ENCODE data around the gene SLC29A2.

SLC29A2 gene, protein sequence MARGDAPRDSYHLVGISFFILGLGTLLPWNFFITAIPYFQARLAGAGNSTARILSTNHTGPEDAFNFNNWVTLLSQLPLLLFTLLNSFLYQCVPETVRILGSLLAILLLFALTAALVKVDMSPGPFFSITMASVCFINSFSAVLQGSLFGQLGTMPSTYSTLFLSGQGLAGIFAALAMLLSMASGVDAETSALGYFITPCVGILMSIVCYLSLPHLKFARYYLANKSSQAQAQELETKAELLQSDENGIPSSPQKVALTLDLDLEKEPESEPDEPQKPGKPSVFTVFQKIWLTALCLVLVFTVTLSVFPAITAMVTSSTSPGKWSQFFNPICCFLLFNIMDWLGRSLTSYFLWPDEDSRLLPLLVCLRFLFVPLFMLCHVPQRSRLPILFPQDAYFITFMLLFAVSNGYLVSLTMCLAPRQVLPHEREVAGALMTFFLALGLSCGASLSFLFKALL

DNA sequence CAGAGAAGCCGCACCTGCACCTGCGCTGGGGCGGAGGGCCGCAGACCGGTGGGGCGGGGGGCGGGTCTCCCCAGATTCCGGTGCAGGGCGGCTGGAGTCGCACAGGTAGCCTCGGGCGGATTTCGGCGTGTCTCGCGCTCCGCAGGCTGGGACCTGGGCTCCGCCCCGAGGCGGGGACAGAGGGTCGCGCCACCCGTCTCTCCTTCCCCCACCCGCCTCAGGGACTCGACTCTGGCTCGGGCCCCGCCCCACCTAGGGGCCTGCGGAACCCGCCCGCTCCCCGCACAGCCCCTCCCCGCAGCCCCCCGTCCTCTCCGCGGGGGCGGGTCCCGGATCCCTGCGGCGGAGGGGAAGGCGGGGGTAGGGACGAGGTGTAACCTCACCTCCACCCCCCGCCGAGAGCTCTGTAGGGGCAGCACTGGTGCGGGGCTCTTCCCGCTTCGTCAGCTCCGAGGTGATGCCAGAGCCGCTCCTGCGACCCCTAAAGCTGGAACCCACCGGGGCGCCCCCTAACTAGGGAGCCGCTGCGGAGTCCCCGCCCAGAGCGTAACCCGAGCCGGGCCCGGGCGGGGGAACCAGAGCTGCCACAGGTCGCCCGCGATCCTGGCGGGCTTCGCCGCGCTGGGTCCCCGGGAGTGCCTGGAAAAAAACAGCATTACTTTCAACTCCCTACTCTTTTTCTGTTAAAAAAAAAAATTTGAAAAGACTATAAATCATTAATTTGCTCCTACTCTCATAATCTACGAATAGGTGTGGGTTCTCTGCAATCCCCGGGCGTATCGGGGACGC, at the start of gene SLC29A2:
TSS of gene SLC29A2 (minus strand) at position 134 of the 789 bp plus-strand sequence. CDS start 169 bp downstream, outside the sequence.
- no peak for DNase-seq (ENCODE audit: low read depth)

DNA sequence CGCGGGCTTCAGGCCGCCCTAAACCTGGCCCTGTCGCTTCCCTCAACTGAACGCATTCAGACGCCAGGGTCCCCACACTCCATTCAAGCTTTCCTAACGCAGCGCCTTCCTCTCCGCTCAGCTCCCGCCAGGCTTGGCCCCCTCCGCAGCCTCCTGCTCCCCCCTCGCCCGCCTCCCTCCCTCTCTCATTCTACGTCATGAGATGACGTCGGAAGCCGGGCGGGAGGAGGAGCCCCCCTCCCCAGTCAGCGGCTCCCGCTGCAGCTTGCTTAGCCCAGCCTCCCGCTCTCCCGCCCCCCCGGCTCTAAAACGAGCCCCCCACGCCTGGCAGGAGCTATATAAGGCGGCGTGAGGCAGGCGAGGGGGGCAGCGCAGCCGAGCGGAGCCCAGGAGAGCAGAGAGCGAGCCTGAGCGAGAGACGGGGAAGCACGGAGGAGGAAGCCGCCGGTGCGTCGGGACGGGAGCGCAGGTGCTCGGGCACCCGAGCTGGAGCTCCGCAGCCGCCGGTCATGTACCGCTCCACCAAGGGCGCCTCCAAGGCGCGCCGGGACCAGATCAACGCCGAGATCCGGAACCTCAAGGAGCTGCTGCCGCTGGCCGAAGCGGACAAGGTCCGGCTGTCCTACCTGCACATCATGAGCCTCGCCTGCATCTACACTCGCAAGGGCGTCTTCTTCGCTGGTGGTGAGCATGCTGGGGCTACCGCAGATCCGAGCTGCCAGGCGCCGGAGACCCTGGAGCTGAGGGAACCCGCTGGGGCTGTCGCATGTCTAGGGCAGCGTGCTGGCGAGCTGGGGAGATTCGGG, 49.3 kb upstream of the SLC29A2 start, which contains the start of gene NPAS4:
TSS of gene NPAS4 (plus strand) at position 365 of the 806 bp plus-strand sequence. CDS start at position 510, 145 bp downstream.
- DNase-seq (ENCODE audit: low read depth): no peak

DNA sequence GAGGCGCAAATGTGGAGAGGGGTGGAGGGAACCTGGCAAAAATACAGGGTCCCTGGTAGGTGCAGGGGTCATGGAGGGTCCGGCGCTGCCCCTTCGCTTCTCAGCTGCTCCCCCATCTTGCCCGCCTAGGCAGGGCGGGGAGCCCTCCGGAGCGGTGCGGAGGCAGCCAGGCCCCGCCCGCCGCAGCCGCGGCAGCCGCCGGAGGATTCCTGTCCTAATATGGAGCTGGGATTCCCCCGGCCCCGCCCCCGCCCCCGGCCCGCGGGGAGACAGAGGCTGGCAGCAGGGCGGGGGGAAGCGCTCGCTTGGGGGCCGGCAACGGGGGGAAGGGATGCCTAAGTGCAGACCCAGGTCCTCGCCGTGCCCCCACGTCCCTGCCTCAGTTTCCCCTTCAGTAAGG, 48.3 kb upstream of the SLC29A2 start:
- DNase-seq (ENCODE audit: low read depth): no peak

DNA sequence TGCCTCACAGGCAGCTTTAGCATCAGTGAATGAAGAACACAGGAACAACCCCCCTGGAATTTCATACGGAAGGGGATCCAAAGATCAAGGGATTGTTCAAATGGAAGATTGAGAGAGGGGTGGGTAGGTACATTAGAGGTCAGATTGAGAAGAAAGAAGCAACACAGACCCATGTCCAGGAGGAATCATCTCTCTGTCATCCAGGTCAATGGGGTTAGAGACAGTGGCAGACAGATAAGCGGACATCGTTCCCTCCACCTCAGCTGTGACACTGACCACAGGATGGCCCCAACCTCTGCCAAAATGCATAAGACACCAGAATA, 47.4 kb upstream of the SLC29A2 start:
- no peak for DNase-seq (ENCODE audit: low read depth)

DNA sequence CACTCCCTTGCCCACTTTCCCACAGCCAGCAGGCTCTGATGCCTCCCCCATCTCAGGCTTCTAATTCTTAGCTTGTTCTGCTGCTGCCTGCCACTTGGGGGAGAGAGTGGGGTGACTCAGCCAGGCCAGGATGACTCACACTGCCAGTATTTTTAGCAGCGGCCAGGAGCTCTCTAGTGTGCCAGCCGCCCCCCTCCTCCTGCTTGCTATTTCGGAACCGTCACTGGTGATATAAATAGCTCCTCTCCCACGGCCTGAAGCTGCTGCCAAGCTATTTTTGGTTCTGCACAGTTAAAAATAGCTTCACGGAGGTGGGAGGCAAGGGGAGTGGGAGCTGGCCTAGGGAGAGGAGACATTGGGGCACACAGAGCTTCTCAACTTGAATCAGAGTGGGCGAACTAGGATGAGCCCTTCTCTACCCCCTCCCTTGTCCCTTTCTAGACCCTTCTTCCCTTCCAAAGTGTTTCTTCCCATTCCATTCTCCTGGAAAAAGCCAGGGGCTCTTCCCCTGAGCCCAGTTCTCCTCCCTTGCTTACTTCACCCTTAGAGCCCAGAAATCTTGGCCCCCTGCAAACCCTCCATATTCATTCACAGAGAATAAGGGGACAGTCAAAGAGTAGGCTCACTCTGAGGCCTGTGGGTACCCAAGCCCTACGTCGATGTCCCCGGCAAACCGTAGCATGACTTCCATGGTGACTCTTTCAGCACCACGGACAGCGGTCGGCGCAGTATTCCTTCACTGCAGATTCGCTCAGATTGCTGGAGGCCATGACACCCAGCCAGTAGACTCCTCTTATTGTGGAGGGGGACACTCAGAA, 46.8 kb upstream of the SLC29A2 start:
- DNase-seq (ENCODE audit: low read depth): peak; percentile 95

DNA sequence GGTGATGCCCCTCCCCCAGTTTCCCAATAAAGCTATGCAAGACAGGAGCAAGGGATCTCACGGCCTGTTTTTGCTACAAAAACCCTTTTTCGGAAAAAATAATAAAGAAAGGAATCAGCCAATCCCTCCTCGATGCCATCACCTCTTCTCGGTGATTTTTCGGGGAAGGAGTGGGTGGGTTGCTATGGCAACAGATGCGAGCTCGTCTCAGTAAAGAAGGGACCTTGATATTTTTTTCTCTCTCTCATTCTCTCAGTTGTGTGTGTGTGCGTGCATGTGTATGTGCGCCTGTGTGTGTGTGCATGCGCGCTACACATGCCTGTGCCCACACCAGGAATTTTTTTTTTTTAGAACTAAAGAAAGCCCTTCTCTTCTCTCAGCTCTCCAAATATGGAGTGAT, 45.4 kb upstream of the SLC29A2 start:
- DNase-seq (ENCODE audit: low read depth): no peak

DNA sequence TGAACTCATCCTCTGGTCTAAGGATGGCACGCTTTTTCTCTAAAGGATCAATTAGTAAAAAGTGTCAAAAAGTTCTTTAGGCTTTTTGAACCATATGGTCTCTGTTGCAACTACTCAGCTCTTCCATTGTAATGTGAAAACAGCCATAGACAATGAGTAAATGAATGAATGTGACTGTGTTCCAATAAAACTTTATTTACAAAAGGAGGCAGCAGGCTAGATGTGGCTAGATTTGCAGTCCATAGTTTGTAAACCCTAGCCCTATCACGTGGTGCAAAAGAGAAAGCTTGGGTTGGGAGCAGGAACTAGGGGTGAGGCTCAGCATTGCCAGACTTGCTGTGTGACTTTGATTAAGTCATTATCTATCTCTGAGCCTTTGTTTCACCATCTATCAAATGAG, 43.9 kb upstream of the SLC29A2 start:
- DNase-seq (ENCODE audit: low read depth): no peak

DNA sequence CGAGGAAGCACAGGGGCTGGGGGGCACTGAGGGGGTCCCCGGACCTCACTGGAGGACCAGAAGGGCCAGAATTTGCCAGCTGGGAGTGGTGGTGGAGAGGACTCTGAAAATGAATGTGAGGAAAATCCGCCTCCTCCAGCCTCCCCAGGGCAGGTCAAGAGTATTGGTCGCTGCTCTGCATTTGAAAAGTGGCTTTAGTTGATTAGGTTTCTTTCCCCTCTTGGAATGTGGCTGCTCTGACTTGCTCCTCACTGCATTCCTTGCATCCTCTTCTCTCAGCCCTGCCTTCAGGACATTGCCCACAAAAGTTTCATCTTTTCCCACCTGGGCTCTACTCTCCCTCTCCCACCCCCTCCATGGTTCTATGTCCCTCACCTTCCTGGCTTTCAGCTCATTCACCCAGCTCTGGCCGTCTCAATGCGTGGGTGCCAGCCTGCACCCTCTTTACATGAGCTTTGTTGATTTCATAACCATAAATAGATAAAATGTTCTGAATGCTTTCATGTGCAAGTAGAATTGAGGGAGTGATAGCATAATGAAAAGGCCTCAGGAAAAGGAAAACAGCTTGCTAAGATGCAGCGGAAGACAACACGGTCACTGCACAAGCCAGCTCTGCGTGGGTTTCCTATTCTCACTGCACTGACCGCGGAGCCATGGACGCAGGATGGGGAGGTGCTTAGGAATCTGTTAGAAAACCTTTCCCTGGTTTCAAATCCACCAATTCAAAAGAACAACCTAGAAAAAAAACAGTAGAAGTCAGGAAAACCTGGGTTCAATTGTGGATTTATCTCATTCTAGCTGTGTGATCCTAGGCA, 42.8 kb upstream of the SLC29A2 start:
- no peak for DNase-seq (ENCODE audit: low read depth)

DNA sequence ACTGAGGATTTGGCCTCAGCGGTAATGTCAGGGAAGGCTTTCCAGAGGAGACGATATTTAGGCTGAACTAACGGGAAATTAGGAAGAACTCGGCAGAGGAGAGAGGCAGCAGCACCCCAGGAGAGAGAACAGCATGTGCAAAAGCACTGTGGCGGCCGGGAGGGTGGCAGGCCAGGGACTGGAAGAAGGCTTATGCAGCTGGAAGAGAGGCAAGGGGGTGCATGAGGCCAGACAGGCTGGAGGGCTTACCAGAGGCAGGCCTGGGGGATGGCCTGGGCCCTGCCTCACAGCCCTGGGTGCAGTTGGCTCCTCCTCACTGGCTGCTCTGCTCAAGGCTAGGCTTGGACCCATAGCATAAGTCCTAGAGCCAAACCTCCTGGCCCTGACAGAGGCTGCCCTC, 41.6 kb upstream of the SLC29A2 start:
- no peak for DNase-seq (ENCODE audit: low read depth)

DNA sequence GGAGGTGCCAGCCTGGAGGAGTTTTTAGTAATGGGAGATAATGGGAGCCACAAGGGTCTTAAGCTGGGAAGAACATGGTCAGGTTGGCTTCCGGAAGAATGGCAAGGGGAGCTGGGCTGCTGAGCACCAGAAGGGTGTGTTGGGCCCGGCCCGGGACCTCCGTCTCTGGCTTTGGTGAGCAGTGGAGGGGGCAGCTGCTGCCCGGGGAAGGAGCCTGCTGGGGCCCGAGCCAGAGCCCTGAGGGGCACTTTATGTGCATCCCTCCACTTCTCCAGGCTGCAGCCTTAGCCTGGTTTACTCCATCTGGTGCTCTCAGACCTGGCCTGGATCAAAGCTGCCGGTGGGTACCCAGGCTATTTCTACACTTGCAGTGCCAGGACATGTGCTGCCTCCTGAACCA, 40.5 kb upstream of the SLC29A2 start:
- DNase-seq (ENCODE audit: low read depth): no peak

DNA sequence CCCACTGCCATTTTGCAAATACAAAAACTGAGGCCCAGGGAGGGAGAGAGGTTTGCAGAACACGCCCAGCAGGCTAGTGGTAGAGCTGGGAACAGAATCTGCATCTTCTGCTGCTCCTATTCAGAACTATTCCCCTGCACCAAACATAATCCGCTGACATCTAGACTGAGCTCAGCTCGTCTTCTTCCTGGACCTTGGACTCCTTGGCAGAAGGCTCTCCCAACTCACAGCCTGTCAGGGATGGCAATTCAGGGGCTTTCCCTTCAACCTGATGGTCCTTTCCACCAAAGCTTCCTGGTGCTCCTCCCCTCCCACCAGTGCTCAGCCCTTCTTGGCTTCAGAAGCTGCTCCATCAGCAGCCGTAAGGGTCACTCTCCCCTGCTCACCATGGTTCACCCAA, 39.8 kb upstream of the SLC29A2 start:
- no peak for DNase-seq (ENCODE audit: low read depth)

DNA sequence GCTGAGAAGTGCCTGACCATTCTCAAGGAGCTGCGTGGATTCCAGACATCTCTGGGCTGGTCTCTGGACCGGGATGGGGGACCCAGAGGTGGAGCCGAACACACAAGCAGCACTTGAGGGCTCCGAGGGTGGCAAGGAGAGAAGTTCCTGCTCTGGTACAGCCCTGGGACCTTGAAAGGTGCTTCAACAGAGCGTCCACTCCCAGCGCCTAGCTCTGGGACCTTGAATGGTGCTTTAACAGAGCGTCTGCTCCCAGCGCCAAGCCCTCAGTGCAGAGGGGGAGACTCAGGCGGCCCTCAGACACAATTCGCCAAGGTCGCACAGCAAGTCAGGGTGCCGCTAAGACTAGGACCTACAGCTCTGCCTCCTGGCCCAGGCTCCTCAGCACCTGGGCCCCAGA, 38.6 kb upstream of the SLC29A2 start:
- DNase-seq (ENCODE audit: low read depth): no peak

DNA sequence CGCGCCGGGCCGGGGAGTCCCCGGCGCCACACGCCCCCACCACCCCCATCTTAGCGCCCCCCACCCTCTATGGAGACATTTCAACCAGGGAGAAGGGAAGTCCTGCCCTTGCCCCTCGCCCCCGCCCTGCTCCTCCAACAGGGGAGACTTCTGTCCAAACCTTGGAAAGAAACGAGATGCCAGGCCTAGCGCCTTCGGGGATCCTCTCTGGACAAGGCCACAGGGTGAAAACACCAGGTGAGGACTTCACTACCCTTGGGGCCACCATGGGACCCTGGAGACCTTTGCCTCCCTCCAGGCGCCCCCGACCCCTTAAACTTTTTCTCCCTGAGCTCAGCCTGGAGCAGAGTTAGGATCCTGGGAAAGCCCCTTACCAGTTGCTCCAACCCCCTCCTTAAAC, 37.7 kb upstream of the SLC29A2 start:
- DNase-seq (ENCODE audit: low read depth): no peak

DNA sequence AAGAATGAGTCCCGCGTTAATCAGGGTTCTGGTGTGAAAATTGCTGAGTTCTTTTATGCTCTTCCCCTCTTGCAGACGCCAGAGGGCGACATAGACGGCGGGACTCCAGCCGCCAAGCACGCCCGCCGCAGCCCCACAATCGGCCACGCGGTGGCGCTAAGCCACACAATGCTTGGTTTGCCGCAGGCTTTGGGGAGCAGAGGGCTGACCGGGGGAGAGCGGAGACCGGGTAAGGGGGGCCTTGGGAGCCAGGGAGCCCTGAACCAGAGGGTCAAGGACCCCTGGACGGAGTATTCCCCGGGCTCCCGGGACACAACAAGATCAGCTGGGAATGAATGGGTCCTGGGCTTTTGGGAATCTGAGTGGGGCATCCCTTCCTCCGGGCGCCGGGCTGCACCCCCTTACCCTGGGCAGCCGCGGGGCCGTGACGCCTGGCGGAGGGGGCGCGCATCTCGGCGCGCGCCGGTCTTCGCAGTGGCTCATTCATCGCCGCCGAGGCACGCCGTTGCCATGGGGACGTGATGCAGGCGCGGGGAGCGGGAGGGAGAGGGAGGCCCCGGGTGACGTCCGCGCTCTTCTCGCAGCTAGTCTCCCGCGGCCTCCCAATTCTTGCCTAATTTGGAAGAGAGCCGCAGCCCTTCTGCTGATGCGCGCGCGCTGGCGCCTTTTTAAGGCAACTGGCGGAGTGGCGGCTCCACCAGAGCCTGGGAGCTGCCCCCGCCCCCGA, 37.1 kb upstream of the SLC29A2 start:
- DNase-seq (ENCODE audit: low read depth): peak; percentile 92

DNA sequence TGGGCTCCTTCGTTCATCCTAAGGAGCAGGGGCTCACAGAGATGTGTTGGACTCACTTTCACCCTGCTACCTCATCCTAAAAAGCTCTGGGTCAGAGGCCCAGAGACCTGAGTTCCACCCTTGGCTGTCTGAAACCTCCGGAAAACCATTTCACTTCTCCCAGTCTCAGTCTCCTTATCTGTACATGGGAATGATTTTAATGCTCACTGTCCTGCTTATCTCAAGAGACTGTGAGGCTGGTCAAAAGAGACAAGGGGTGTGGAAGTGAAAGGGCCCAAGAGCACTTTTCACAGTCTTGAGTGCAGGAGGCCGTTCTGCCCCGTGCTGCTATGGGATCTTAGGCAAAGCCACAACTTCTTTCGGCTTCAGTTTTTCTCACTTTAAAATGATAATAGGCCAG, 36.1 kb upstream of the SLC29A2 start:
- DNase-seq (ENCODE audit: low read depth): no peak

DNA sequence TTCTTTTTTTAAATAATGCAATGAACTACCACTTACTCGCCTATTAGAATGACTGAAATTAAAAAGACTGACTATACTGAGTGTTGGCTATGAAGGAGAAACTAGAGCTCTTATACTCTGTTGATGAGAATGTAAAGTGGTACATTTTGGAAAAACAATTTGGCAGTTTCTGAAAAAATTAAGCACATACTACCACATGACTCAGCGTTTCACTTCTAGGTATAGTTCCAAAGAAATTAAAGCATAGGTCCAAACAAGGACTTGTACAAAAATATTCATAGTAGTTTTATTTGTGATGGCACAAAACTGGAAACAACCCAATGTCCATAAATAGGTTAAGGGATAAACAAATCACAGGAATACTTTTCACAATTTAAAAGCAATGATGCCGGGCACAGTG, 22.4 kb upstream of the SLC29A2 start:
- DNase-seq (ENCODE audit: low read depth): no peak

DNA sequence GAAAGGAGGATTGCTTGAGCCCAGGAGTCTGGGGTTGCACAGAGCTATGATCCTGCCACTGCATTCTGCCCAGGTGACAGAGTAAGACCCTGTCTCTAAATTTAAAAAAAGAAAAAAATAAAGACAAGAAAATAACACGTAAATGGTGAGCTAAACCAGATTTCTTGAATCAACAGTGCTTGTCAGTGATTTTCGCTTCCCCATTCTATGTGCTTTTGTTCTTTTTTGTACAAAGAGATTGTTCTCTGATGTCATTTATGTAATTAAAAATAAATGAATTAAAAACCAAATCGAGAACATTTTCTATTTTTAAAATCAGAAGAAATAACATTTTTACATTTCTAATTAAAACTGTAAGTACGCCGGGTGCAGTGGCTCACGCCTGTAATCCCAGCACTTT, 19.8 kb upstream of the SLC29A2 start:
- DNase-seq (ENCODE audit: low read depth): no peak

DNA sequence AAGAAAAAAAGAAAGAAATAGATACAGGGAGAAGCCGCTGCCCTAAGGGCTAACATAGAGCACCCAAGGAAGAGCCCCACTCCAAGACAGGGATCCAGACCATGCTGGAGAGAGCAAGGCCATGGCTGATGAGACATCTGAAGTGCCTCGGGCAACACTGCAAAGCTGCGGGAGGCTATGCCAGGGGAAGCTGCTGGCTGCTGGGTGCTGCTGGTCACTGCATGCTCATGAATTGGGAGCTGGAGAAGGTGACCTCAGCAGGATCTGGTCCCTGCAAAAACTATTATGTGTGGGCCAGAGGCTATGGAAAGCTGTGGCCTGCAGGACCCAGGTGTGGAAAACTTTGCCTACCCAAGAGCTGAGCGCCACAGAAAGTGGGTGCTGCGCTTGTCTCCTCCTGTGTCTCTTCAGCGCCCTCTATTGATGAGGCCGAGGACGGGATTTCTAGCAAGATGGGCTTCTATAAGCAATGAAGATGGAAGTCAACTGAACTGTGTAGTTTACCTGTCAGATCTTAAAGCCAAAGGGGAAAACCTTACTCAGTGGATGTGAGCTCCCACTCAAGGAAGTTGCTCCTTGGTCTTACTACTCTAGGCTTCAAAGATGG, 17.3 kb upstream of the SLC29A2 start:
- peak; percentile 62 for DNase-seq (ENCODE audit: low read depth)

Data from fibroblast of gingiva (primary cell).